PC-9 (cell line): ENCODE data around the gene UTP14C.

ENCODE experiments used
- CTCF ChIP-seq: fragments of 200-600 bp; sonication (generic); conservative IDR thresholded peaks from 2 replicates; pipeline ENCODE4 v1.6.1; 2017; ENCODE audit warnings: mixed run types, antibody characterized with exemption, mild to moderate bottlenecking, moderate library complexity
- EZH2 ChIP-seq: fragments of 200-600 bp; sonication (generic); IDR thresholded peaks from 2 replicates; pipeline ENCODE4 v1.8.0; 2017; ENCODE audit warnings: antibody characterized with exemption, low read depth

GRCh38 chr13:51981355-51981754 is 43.1 kb upstream of the UTP14C start:
- TF ChIP-seq CTCF, result no peak
- TF ChIP-seq EZH2, result no peak
